DOHH2 (cell line): ENCODE data around the gene LTA4H.

Source experiments
- CTCF ChIP-seq: fragments of 200-600 bp; sonication (generic); IDR thresholded peaks from one replicate; pipeline ENCODE4 v1.5.1; 2014; ENCODE audit warnings: antibody characterized with exemption, mild to moderate bottlenecking, low read depth, low read length; ENCODE audit not compliant: poor library complexity, severe bottlenecking
- EZH2phosphoT487 ChIP-seq: fragments of 200-600 bp; sonication (generic); IDR thresholded peaks from 2 replicates; pipeline ENCODE4 v1.6.1; 2017; ENCODE audit warnings: borderline replicate concordance, mild to moderate bottlenecking, antibody characterized with exemption, low read length, moderate library complexity, mixed read lengths

GRCh38 chr12:96028538-96028937, 6.8 kb downstream of the LTA4H start:
- TF ChIP-seq EZH2phosphoT487 (no peak), CTCF (no peak)
